Measurements from ENCODE around the gene ZFP3. TPM values are rescaled to one million over a fixed set of nuclear protein-coding genes. Genes with fewer than 3 reads are reported as not detected.
"Not testable (repeated sequence)": the region's sequence is repeated elsewhere in the genome, so short reads cannot be mapped to it uniquely, and the experiment has no call there.

Gene ZFP3
- total RNA-seq, 4 donors from 2014 or later = 7.4 to 13.7 (median 11.0) TPM

DNA sequence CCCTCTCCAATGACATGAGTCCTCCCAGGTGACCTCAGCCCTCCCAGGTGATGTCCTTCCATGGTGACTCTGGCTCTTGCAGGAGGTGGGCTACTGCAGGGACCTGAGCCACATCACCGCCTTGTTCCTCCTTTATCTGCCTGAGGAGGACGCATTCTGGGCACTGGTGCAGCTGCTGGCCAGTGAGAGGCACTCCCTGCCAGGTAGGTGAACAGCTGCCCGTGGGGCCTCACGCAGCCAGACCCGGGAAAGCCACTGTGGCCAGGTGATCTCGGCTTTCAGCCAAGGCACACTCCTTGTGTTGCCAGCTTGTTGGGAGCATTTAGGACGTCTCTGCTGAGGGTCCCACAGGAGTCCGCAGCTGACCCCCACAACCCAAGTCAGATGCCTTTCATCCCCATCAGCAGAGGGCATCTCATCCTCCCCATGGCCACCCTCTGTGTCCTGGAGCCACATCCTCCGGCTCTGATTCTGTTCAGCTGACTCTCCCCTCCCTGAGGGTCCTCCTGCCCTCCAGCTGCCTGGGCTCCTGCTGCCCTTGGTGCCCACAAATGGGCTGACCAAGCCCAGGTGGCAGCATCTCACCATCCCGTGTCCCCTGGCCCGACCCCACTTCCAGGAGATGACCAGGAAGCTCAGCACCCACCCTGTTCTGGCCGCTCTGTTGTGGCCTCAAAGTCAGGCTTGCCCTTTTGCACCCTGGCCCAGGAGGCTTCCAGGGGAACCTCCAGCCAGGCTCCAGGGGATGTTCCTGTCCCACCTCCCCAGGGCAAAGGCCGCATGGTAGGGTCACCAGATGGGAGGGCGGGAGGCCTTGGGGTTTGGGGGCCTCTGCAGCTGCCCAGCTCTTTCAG, 57.7 kb downstream of the ZFP3 start:
- no peaks in the 10 kb centered on the region for H3K9me3 ChIP-seq
- no peaks in the 10 kb centered on the region for H3K4me1 ChIP-seq
- no peaks in the 10 kb centered on the region for H3K27me3 ChIP-seq
- no peaks in the 10 kb centered on the region for H3K36me3 ChIP-seq
- H3K27ac ChIP-seq = no peak overlapping the region
- no peak overlapping the region for H3K4me3 ChIP-seq
- peak in 1 of 3 donors; percentile 43 for DNase-seq
- TF ChIP-seq, protein P1, sequence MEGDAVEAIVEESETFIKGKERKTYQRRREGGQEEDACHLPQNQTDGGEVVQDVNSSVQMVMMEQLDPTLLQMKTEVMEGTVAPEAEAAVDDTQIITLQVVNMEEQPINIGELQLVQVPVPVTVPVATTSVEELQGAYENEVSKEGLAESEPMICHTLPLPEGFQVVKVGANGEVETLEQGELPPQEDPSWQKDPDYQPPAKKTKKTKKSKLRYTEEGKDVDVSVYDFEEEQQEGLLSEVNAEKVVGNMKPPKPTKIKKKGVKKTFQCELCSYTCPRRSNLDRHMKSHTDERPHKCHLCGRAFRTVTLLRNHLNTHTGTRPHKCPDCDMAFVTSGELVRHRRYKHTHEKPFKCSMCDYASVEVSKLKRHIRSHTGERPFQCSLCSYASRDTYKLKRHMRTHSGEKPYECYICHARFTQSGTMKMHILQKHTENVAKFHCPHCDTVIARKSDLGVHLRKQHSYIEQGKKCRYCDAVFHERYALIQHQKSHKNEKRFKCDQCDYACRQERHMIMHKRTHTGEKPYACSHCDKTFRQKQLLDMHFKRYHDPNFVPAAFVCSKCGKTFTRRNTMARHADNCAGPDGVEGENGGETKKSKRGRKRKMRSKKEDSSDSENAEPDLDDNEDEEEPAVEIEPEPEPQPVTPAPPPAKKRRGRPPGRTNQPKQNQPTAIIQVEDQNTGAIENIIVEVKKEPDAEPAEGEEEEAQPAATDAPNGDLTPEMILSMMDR (IDR thresholded peaks at IDR 0.05) = no peak
- no peak for TF ChIP-seq POLR2A (IDR thresholded peaks at IDR 0.05)

DNA sequence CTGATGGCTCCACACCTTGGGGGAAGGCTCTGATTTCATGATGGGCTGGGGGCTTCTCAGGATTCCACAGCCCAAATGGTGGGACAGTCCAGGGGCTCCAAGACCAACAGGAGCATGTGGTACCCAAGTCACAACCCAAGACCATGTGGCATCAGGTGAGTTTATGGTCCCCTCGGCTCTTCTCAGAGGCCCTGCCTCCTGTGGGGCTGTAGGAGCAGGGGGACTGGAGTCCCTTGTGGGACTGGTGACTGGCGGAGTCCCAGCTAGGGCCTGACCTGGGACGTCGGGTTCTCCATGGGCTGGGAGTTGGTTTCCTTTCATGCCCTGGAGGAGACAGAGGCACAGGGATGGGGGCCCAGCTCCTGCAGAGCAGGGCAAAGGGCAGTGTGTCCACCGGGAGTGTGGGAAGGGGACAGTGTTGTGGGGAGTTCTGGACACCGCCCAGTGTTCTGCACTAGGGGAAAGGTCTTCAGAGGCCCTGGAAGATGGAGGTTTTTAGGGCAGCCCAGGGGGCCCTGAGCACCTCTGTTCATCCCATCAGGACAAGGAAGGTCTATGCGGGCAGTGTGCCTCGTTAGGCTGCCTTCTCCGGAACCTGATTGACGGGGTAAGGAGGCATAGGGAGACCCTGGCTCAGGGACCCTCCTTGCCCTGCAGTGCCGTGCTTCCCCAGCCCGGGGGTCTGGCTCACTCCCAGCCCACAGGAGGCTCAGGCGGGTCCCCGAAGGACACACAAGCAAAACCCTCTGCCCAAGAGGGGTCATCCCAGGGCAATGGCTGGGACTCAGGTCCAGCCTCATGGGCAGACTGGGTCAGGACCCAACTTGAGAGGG, 58.5 kb downstream of the ZFP3 start:
- H3K4me3 ChIP-seq, H3K4me1 ChIP-seq, H3K36me3 ChIP-seq, H3K9me3 ChIP-seq, H3K27me3 ChIP-seq, H3K27ac ChIP-seq: not testable (repeated sequence)
- peak in 1 of 3 donors; percentile 23 for DNase-seq

DNA sequence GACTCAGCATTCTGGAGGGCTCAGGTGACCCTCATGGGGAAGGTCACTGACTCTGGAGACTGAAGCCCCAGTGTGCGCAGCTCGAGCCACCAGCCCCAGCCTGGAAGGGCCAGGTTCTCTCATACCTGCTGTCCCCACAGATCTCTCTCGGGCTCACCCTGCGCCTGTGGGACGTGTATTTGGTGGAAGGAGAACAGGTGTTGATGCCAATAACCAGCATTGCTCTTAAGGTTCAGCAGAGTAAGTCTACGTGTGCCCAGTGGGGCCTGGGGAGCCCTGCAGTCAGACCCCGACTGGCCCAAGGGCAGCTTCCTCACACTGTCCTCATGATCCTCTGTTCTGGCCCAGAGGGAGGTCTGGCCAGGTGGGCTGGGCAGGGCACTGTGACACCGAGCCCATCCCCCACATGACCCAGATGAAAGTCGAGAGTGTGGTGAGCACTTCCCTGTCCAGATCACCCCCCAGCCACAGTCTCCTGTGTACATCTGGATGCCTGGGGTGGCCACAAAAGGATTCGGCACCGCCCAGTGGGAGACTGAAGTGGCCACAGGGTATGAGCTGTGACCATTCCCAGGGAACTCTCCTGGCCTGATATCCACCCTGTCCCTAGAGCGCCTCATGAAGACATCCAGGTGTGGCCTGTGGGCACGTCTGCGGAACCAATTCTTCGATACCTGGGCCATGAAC, 59.4 kb downstream of the ZFP3 start:
- DNase-seq, H3K27me3 ChIP-seq, H3K27ac ChIP-seq, H3K4me1 ChIP-seq, H3K36me3 ChIP-seq, H3K9me3 ChIP-seq, H3K4me3 ChIP-seq: not testable (repeated sequence)

DNA sequence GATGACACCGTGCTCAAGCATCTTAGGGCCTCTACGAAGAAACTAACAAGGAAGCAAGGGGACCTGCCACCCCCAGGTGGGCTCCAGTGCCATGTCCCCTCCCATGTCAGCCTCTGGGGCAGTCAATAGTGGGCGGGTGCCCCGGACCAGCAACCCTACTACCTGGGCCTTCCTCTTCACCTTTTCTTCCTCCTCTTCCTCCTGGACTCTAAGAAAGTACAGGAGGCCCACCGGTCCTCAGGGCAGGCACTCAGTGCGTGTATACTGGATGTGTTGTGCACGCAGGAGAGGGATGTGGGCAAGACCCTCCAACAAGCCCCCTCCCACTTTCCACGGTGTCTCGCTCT, 59.9 kb downstream of the ZFP3 start:
- not testable (repeated sequence) for H3K4me3 ChIP-seq, H3K36me3 ChIP-seq, H3K9me3 ChIP-seq, H3K27ac ChIP-seq, H3K27me3 ChIP-seq, DNase-seq, H3K4me1 ChIP-seq

DNA sequence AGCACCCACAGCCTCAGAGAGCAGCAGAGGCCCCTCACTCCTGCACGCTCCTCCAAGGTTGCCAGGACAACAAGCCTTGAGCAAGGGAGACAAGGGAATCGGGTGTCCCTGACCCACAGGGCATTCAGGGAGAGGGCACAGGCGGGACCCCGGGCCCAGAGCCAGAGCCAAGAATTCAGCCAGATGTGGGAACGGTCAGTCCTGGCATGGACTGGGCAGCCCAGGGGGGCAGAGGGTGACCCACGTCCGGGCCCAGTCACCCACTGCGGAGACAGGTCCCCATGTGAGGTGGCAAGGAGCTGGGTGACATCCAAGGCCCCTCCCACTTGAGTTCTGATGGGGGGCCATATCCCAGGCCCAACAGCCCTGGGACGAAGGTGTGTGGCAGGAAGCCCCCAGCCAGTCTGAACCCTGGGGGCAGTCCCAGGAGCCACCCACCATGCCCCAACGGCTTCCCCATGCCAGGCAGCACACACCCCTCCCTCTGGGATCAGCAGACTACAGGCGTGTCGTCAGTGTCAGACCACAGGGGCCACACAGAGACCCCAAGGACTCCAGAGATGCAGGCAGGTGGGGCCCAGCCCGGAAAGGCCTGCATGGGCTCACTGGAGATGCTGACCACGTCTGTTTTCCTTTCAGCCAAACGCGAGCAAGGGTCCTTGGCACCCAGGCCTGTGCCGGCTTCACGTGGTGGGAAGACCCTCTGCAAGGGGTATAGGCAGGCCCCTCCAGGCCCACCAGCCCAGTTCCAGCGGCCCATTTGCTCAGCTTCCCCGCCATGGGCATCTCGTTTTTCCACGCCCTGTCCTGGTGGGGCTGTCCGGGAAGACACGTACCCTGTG, 60.6 kb downstream of the ZFP3 start:
- Histone ChIP-seq H3K4me1 (no peaks in the 10 kb centered on the region), H3K4me3 (no peak overlapping the region), H3K9me3 (no peaks in the 10 kb centered on the region), H3K27me3 (no peaks in the 10 kb centered on the region), H3K27ac (no peak overlapping the region), H3K36me3 (no peaks in the 10 kb centered on the region)
- TF ChIP-seq, protein P1 (IDR thresholded peaks at IDR 0.05) = no peak
- TF ChIP-seq POLR2A (IDR thresholded peaks at IDR 0.05) = no peak
- DNase-seq = no peak

DNA sequence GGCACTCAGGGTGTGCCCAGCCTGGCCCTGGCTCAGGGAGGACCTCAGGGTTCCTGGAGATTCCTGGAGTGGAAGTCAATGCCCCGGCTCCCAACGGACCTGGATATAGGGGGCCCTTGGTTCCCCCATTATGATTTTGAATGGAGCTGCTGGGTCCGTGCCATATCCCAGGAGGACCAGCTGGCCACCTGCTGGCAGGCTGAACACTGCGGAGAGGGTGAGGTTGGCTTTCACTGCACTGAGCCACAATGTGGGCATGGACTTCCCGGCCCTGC, 61.1 kb downstream of the ZFP3 start:
- H3K27ac ChIP-seq = no peak overlapping the region
- H3K4me1 ChIP-seq = no peaks in the 10 kb centered on the region
- no peak for DNase-seq
- no peaks in the 10 kb centered on the region for H3K27me3 ChIP-seq
- TF ChIP-seq, protein P1 (IDR thresholded peaks at IDR 0.05) = no peak
- no peak for TF ChIP-seq POLR2A (IDR thresholded peaks at IDR 0.05)
- no peaks in the 10 kb centered on the region for H3K9me3 ChIP-seq
- H3K36me3 ChIP-seq = no peaks in the 10 kb centered on the region
- no peak overlapping the region for H3K4me3 ChIP-seq

DNA sequence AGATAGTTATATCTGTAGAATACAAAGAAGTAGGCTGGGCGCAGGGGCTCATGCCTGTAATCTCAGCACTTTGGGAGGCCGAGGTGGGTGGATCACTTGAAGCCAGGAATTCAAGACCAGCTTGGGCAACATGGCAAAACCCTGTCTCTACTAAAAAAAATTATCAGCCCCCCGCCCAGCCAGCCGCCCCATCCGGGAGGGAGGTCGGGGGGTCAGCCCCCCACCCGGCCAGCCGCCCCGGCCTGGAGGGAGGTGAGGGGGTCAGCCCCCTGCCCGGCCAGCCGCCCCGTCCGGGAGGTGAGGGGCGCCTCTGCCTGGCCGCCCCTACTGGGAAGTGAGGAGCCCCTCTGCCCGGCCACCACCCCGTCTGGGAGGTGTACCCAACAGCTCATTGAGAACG, 64.6 kb downstream of the ZFP3 start:
- H3K36me3 ChIP-seq, H3K4me3 ChIP-seq, H3K27ac ChIP-seq, H3K27me3 ChIP-seq, H3K4me1 ChIP-seq, DNase-seq, H3K9me3 ChIP-seq: not testable (repeated sequence)

Small RNAs within 50 kb of the gene (small RNA-seq; reads per million reads assigned to genes)
- gene AC012146.4 = 0 reads per million in 2 donors

Other genes with a start within 250 kb of the ZFP3 start
- gene MINK1, start 245.1 kb upstream of the ZFP3 start, total RNA-seq = 100 to 1,000 TPM; 111 to 278 (median 223) TPM
- gene C17orf107, start 178.9 kb upstream of the ZFP3 start, total RNA-seq = 1 to 10 TPM in 2 of 4 donors, under 1 TPM in 2; 0.66 to 5.0 (median 1.5) TPM
- gene CHRNE, start 175.4 kb upstream of the ZFP3 start, total RNA-seq = not detected
- not detected for gene GP1BA, start 146.2 kb upstream of the ZFP3 start, total RNA-seq
- gene SLC25A11, start 138.4 kb upstream of the ZFP3 start, total RNA-seq = 10 to 100 TPM; 30.5 to 84.1 (median 60.4) TPM
- 10 to 100 TPM; 57.8 to 92.1 (median 78.9) TPM for gene RNF167, start 138.2 kb upstream of the ZFP3 start, total RNA-seq
- gene PFN1, start 129.9 kb upstream of the ZFP3 start, total RNA-seq = 1,000 to 10,000 TPM in 1 of 4 donors, 100 to 1,000 TPM in 3; 530 to 1,064 (median 855) TPM
- 10 to 100 TPM in 3 of 4 donors, 1 to 10 TPM in 1; 7.4 to 27.7 (median 20.6) TPM for gene ENO3, start 127.3 kb upstream of the ZFP3 start, total RNA-seq
- gene SPAG7, start 110.7 kb upstream of the ZFP3 start, total RNA-seq = 10 to 100 TPM; 34.2 to 85.0 (median 48.9) TPM
- 100 to 1,000 TPM in 1 of 4 donors, 10 to 100 TPM in 3; 42.4 to 124 (median 88.7) TPM for gene CAMTA2, start 90.8 kb upstream of the ZFP3 start, total RNA-seq
- gene INCA1, start 80.9 kb upstream of the ZFP3 start, total RNA-seq = 1 to 10 TPM in 1 of 4 donors, not detected in 3; 2.4 TPM
- 100 to 1,000 TPM in 3 of 4 donors, 10 to 100 TPM in 1; 91.4 to 141 (median 116) TPM for gene KIF1C, start 80.5 kb upstream of the ZFP3 start, total RNA-seq
- 10 to 100 TPM in 3 of 4 donors, not detected in 1; 12.9 to 50.8 (median 45.3) TPM for gene SLC52A1, start 43.0 kb upstream of the ZFP3 start, total RNA-seq
- 10 to 100 TPM in 1 of 4 donors, 1 to 10 TPM in 3; 5.3 to 10.9 (median 7.0) TPM for gene ZNF232, start 33.4 kb downstream of the ZFP3 start, total RNA-seq
- gene USP6, start 37.6 kb downstream of the ZFP3 start, total RNA-seq = under 1 TPM in 2 of 4 donors, not detected in 2; under 0.01 to 0.18 TPM
- 10 to 100 TPM; 10.2 to 23.9 (median 18.5) TPM for gene ZNF594, start 113.4 kb downstream of the ZFP3 start, total RNA-seq
- 10 to 100 TPM in 1 of 4 donors, 1 to 10 TPM in 1, under 1 TPM in 1, not detected in 1; 0.35 to 16.5 (median 1.5) TPM for gene SCIMP, start 156.4 kb downstream of the ZFP3 start, total RNA-seq
- gene RABEP1, start 203.8 kb downstream of the ZFP3 start, total RNA-seq = 10 to 100 TPM; 20.5 to 85.0 (median 33.1) TPM